Measurements from ENCODE around the gene PIGL. TPM values are rescaled to one million over a fixed set of nuclear protein-coding genes. Genes with fewer than 3 reads are reported as not detected.

PIGL gene
- total RNA-seq, 1 experiment from 2014 or later: 30.7 TPM

GRCh38 chr17:16247586-16247984 is 30.6 kb downstream of the PIGL start:
- H3K4me3 ChIP-seq (ENCODE audit: insufficient read depth, low read depth, low read length): no peak overlapping the region
- no peaks in the 10 kb centered on the region for H3K27me3 ChIP-seq (ENCODE audit: control insufficient read depth, insufficient read depth, low read length)
- no peaks in the 10 kb centered on the region for H3K36me3 ChIP-seq (replicated peaks; ENCODE audit: control insufficient read depth, insufficient read depth, low read length)
- DNase-seq: no peak

GRCh38 chr17:16250635-16251034 is 33.6 kb downstream of the PIGL start:
- DNase-seq: no peak
- Histone ChIP-seq H3K36me3 (replicated peaks; ENCODE audit: control insufficient read depth, insufficient read depth, low read length) (no peaks in the 10 kb centered on the region), H3K27me3 (ENCODE audit: control insufficient read depth, insufficient read depth, low read length) (no peaks in the 10 kb centered on the region), H3K4me3 (ENCODE audit: insufficient read depth, low read depth, low read length) (no peak overlapping the region)

GRCh38 chr17:16251043-16251442 is 34.0 kb downstream of the PIGL start:
- DNase-seq: no peak
- Histone ChIP-seq H3K36me3 (replicated peaks; ENCODE audit: control insufficient read depth, insufficient read depth, low read length) (no peaks in the 10 kb centered on the region), H3K27me3 (ENCODE audit: control insufficient read depth, insufficient read depth, low read length) (no peaks in the 10 kb centered on the region), H3K4me3 (ENCODE audit: insufficient read depth, low read depth, low read length) (no peak overlapping the region)

- Histone ChIP-seq H3K27me3 (ENCODE audit: control insufficient read depth, insufficient read depth, low read length) (no peaks in the 10 kb centered on the region), H3K36me3 (replicated peaks; ENCODE audit: control insufficient read depth, insufficient read depth, low read length) (no peaks in the 10 kb centered on the region), H3K4me3 (ENCODE audit: insufficient read depth, low read depth, low read length) (no peak overlapping the region)
- DNase-seq: no peak
Measured at GRCh38 chr17:16251556-16251955, 34.5 kb downstream of the PIGL start.

GRCh38 chr17:16254773-16255400 is 37.9 kb downstream of the PIGL start:
- no peaks in the 10 kb centered on the region for H3K27me3 ChIP-seq (ENCODE audit: control insufficient read depth, insufficient read depth, low read length)
- H3K36me3 ChIP-seq (replicated peaks; ENCODE audit: control insufficient read depth, insufficient read depth, low read length): no peaks in the 10 kb centered on the region
- no peak overlapping the region for H3K4me3 ChIP-seq (ENCODE audit: insufficient read depth, low read depth, low read length)
- no peak for DNase-seq

- no peak overlapping the region for H3K4me3 ChIP-seq (ENCODE audit: insufficient read depth, low read depth, low read length)
- H3K27me3 ChIP-seq (ENCODE audit: control insufficient read depth, insufficient read depth, low read length): no peaks in the 10 kb centered on the region
- peak; percentile 47 for DNase-seq
- H3K36me3 ChIP-seq (replicated peaks; ENCODE audit: control insufficient read depth, insufficient read depth, low read length): no peaks in the 10 kb centered on the region
Measured at GRCh38 chr17:16255481-16255921, 38.5 kb downstream of the PIGL start.

- Histone ChIP-seq H3K36me3 (replicated peaks; ENCODE audit: control insufficient read depth, insufficient read depth, low read length) (no peaks in the 10 kb centered on the region), H3K4me3 (ENCODE audit: insufficient read depth, low read depth, low read length) (no peak overlapping the region), H3K27me3 (ENCODE audit: control insufficient read depth, insufficient read depth, low read length) (no peaks in the 10 kb centered on the region)
- no peak for DNase-seq
Measured at GRCh38 chr17:16258901-16259300, 41.9 kb downstream of the PIGL start.

DNA sequence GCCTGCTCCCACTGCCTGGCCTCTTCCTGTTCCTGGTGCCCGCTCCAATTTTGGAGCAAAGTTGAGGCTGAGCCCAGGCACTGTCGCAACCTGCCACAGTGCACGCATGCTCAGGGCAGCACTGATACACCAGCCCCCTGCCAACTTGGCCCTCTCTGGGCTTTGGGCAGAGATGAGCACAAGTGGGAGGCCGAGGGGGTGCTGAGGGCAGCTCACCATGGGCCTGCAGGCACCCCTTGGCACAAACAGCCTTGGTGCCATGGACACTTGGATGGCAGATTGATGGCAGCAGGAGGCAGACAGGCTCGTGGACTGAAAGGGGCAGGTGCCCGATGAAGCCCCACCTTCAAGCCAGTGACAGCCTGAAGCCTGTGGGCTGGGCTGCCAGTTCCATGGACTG is 42.9 kb downstream of the PIGL start:
- H3K36me3 ChIP-seq (replicated peaks; ENCODE audit: control insufficient read depth, insufficient read depth, low read length): no peaks in the 10 kb centered on the region
- no peaks in the 10 kb centered on the region for H3K27me3 ChIP-seq (ENCODE audit: control insufficient read depth, insufficient read depth, low read length)
- DNase-seq: no peak
- no peak overlapping the region for H3K4me3 ChIP-seq (ENCODE audit: insufficient read depth, low read depth, low read length)

GRCh38 chr17:16261049-16261448 is 44.0 kb downstream of the PIGL start:
- no peaks in the 10 kb centered on the region for H3K36me3 ChIP-seq (replicated peaks; ENCODE audit: control insufficient read depth, insufficient read depth, low read length)
- H3K4me3 ChIP-seq (ENCODE audit: insufficient read depth, low read depth, low read length): no peak overlapping the region

GRCh38 chr17:16262201-16262600 is 45.2 kb downstream of the PIGL start:
- DNase-seq: no peak
- no peaks in the 10 kb centered on the region for H3K36me3 ChIP-seq (replicated peaks; ENCODE audit: control insufficient read depth, insufficient read depth, low read length)
- H3K4me3 ChIP-seq (ENCODE audit: insufficient read depth, low read depth, low read length): no peak overlapping the region
- no peaks in the 10 kb centered on the region for H3K27me3 ChIP-seq (ENCODE audit: control insufficient read depth, insufficient read depth, low read length)

More at GRCh38 chr17:16261049-16261448, 44.0 kb downstream of the PIGL start:
- H3K27me3 ChIP-seq (ENCODE audit: control insufficient read depth, insufficient read depth, low read length): no peaks in the 10 kb centered on the region
- no peak for DNase-seq

DNA sequence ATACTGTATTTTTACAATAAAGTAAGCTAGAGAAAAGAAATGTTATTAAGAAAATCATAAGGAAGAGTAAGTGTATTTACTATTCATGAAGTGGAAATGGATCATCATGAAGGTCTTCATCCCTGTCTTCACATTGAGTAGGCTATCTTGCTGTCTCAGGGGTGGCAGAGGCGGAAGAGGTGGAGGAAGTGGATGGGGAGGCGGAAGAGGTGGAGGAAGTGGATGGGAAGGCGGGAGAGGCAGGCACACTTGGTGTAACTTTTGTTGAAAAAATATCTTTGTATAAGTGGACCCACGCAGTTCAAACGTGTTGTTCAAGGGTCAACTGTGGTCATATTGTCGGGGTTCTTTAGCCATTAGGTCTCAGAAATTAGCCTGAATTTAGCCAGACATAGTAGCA is 50.2 kb downstream of the PIGL start:
- Histone ChIP-seq H3K36me3 (replicated peaks; ENCODE audit: control insufficient read depth, insufficient read depth, low read length) (no peaks in the 10 kb centered on the region), H3K27me3 (ENCODE audit: control insufficient read depth, insufficient read depth, low read length) (no peaks in the 10 kb centered on the region), H3K4me3 (ENCODE audit: insufficient read depth, low read depth, low read length) (no peak overlapping the region)
- DNase-seq: no peak

DNA sequence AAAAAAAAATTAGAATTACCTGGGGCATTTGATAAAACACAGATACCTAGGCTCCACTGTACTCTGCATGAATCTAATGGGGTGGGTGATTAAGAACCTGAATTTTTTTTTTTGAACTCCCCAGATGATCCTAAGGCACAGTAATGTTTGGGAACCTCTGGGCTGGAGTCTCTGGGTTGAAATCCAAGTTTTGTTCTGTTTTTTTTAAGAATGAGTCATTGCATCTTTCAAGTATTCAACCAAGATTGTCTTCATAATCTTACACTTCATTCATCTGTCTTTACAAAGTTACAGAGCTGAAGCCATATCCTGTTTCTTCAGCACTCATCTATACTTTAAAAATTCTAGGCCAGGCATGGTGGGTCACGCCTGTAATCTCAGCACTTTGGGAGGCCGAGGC is 52.6 kb downstream of the PIGL start:
- H3K27me3 ChIP-seq (ENCODE audit: control insufficient read depth, insufficient read depth, low read length): no peaks in the 10 kb centered on the region
- H3K4me3 ChIP-seq (ENCODE audit: insufficient read depth, low read depth, low read length): no peak overlapping the region
- no peak for DNase-seq
- no peaks in the 10 kb centered on the region for H3K36me3 ChIP-seq (replicated peaks; ENCODE audit: control insufficient read depth, insufficient read depth, low read length)

DNA sequence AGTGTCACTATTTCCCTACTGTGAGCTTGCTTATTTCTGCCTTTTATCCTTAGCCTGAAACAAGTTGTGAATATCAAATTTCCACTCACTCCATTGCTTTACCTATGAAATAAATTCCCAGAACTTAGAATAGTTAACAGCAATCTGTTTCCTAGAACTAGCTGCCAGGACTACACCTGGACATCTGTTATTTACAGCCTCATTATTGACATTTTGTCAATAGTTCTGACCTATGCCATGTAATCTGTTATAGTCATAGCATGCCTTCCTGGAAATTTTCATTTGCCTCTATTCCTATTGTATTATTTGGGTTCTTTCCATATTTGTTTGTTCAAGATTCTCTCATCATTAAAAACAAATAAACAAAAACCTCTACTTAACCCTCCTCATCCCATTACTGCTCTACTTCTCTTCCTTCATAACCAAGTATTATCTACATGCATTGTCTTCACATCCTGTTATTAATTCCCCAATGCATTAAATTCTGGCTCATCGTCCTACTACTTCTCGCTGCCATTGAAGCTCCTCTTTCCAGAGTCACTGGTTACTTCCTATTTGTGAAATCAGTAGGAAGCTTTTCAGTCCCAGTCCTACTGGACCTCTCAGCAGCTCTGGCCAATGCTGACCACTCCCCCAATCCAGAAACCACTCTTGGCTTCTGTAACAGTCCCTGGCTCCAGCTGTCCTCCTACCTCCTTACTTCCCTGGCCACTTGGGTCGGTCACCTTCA is 55.3 kb downstream of the PIGL start:
- H3K36me3 ChIP-seq (replicated peaks; ENCODE audit: control insufficient read depth, insufficient read depth, low read length): no peaks in the 10 kb centered on the region
- H3K27me3 ChIP-seq (ENCODE audit: control insufficient read depth, insufficient read depth, low read length): no peaks in the 10 kb centered on the region
- DNase-seq: no peak
- no peak overlapping the region for H3K4me3 ChIP-seq (ENCODE audit: insufficient read depth, low read depth, low read length)

GRCh38 chr17:16273499-16273898 is 56.5 kb downstream of the PIGL start:
- H3K36me3 ChIP-seq (replicated peaks; ENCODE audit: control insufficient read depth, insufficient read depth, low read length): no peaks in the 10 kb centered on the region
- H3K4me3 ChIP-seq (ENCODE audit: insufficient read depth, low read depth, low read length): no peak overlapping the region
- no peaks in the 10 kb centered on the region for H3K27me3 ChIP-seq (ENCODE audit: control insufficient read depth, insufficient read depth, low read length)
- no peak for DNase-seq

DNA sequence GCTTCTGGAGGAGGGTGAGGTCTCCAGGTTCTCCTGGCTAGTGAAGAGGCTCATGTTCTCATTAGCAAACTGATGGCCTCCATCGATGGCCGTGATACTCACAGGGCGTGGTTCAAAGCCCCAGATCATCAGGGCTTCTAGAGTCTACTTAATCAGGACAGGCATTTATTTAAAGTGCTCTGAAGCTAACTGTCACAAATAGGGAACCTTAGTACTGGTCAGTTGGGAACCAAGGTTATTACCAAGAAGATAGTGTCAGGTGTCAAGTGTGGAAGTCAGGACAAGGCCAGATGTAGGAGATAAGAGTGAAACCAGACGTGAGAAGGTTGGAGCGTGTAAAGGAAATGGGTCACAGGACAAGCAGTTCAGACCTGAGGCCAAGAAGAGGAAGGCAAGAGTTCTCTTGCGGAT is 56.9 kb downstream of the PIGL start:
- no peak for DNase-seq
- Histone ChIP-seq H3K27me3 (ENCODE audit: control insufficient read depth, insufficient read depth, low read length) (no peaks in the 10 kb centered on the region), H3K36me3 (replicated peaks; ENCODE audit: control insufficient read depth, insufficient read depth, low read length) (no peaks in the 10 kb centered on the region), H3K4me3 (ENCODE audit: insufficient read depth, low read depth, low read length) (no peak overlapping the region)

Measured in H7 (cell line).